ENCODE results near the gene CILP2.

DNA sequence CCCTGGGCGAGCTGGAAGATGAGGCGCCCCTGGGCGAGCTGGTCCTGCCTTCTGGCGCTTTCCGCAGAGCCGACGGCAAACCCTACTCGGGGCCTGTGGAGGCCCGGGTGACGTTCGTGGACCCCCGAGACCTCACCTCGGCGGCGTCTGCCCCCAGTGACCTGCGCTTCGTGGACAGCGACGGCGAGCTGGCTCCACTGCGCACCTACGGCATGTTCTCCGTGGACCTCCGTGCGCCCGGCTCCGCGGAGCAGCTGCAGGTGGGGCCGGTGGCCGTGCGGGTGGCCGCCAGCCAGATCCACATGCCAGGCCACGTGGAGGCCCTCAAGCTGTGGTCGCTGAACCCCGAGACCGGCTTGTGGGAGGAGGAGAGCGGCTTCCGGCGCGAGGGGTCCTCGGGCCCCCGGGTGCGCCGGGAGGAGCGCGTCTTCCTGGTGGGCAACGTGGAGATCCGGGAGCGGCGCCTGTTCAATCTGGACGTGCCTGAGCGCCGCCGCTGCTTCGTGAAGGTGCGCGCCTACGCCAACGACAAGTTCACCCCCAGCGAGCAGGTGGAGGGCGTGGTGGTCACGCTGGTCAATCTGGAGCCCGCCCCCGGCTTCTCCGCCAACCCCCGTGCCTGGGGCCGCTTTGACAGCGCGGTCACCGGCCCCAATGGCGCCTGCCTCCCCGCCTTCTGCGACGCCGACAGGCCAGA, 6.3 kb downstream of the CILP2 start:
- TF ChIP-seq EP300 (IDR thresholded peaks at IDR 0.05): no peak
- TF ChIP-seq CTCF (IDR thresholded peaks at IDR 0.05): no peak
- no peak for TF ChIP-seq POLR2A (IDR thresholded peaks at IDR 0.05)
- TF ChIP-seq POLR2AphosphoS5 (IDR thresholded peaks at IDR 0.05): no peak

Data from stomach (tissue), 4 donors.